ENCODE results near the gene FRAT2. TPM values are rescaled to one million over a fixed set of nuclear protein-coding genes. Genes with fewer than 3 reads are reported as not detected.

FRAT2 gene
- total RNA-seq, 4 donors from 2014 or later, result 8.4 to 32.9 (median 14.2) TPM

- TF ChIP-seq CTCF (IDR thresholded peaks at IDR 0.05), result no peak
- ATAC-seq (ENCODE audit: low FRiP score), result no peak
- no peak for DNase-seq (ENCODE audit: low spot score)
These were observed 41.9 kb upstream of the FRAT2 start for GRCh38 chr10:97376413-97376812.

GRCh38 chr10:97373456-97373855 is 38.9 kb upstream of the FRAT2 start:
- ATAC-seq (ENCODE audit: low FRiP score) (no peak), DNase-seq (ENCODE audit: low spot score) (no peak)
- no peak for TF ChIP-seq CTCF (IDR thresholded peaks at IDR 0.05)

GRCh38 chr10:97372233-97372875 is 37.8 kb upstream of the FRAT2 start:
- no peak for DNase-seq (ENCODE audit: low spot score)
- ATAC-seq (ENCODE audit: low FRiP score), result no peak

GRCh38 chr10:97371696-97372095 is 37.2 kb upstream of the FRAT2 start:
- ATAC-seq (ENCODE audit: low FRiP score) (no peak), DNase-seq (ENCODE audit: low spot score) (no peak)
- TF ChIP-seq CTCF (IDR thresholded peaks at IDR 0.05), result no peak

More at GRCh38 chr10:97372233-97372875, 37.8 kb upstream of the FRAT2 start:
- no peak for TF ChIP-seq CTCF (IDR thresholded peaks at IDR 0.05)

- TF ChIP-seq CTCF (IDR thresholded peaks at IDR 0.05), result no peak
- ATAC-seq (ENCODE audit: low FRiP score) (no peak), DNase-seq (ENCODE audit: low spot score) (no peak)
These were observed 32.7 kb upstream of the FRAT2 start for GRCh38 chr10:97367126-97367649.

GRCh38 chr10:97366572-97366971 is 32.0 kb upstream of the FRAT2 start:
- TF ChIP-seq CTCF (IDR thresholded peaks at IDR 0.05), result no peak
- DNase-seq (ENCODE audit: low spot score), result no peak
- ATAC-seq (ENCODE audit: low FRiP score), result no peak

GRCh38 chr10:97365761-97366351 is 31.3 kb upstream of the FRAT2 start:
- DNase-seq (ENCODE audit: low spot score) (no peak), ATAC-seq (ENCODE audit: low FRiP score) (no peak)
- no peak for TF ChIP-seq CTCF (IDR thresholded peaks at IDR 0.05)

All from omental fat pad (tissue), 4 donors.